Trophoblast cell (in vitro differentiated cells and primary cell): Measurements from ENCODE around the gene ARHGEF11.
"Not testable (repeated sequence)": the region's sequence is repeated elsewhere in the genome, so short reads cannot be mapped to it uniquely, and the experiment has no call there.

Experiments used
- DNase-seq, 2 donors: peaks; one replicate each; pipeline ENCODE4 v3.0.0-alpha.2; 2016
- H2AFZ ChIP-seq: 2 replicates; pipeline ENCODE4 v1.6.1; 2013; ENCODE audit warnings: low read length, moderate library complexity, mild to moderate bottlenecking; ENCODE audit not compliant: insufficient read depth, poor library complexity
- H2AK5ac ChIP-seq: 2 replicates; pipeline ENCODE4 v1.6.1; 2013; ENCODE audit warnings: mild to moderate bottlenecking, low read length
- H2BK120ac ChIP-seq: 2 replicates; pipeline ENCODE4 v1.6.1; 2013; ENCODE audit warnings: low read length, mild to moderate bottlenecking, moderate library complexity; ENCODE audit not compliant: insufficient read depth, poor library complexity
- H2BK12ac ChIP-seq: 2 replicates; pipeline ENCODE4 v1.6.1; 2013; ENCODE audit warnings: mild to moderate bottlenecking, low read length, moderate library complexity
- H2BK5ac ChIP-seq: 2 replicates; pipeline ENCODE4 v1.6.1; 2013; ENCODE audit warnings: low read length, low read depth, moderate library complexity, mild to moderate bottlenecking; ENCODE audit not compliant: poor library complexity
- H3K14ac ChIP-seq: 2 replicates; pipeline ENCODE4 v1.6.1; 2013; ENCODE audit warnings: mild to moderate bottlenecking, low read length
- H3K18ac ChIP-seq: 2 replicates; pipeline ENCODE4 v1.6.1; 2013; ENCODE audit warnings: mild to moderate bottlenecking, low read length
- H3K23ac ChIP-seq: 2 replicates; pipeline ENCODE4 v1.6.1; 2013; ENCODE audit warnings: low read length
- H3K27ac ChIP-seq: 2 replicates; pipeline ENCODE4 v1.5.1; 2013; ENCODE audit warnings: low read depth, mild to moderate bottlenecking, inconsistent platforms, low read length, moderate library complexity
- H3K27me3 ChIP-seq: 2 replicates; pipeline ENCODE4 v1.6.1; 2013; ENCODE audit warnings: inconsistent platforms, mild to moderate bottlenecking, low read length, moderate library complexity; ENCODE audit not compliant: insufficient read depth
- H3K36me3 ChIP-seq, 2 experiments: 1 replicate in 1 of 2; 2 replicates in 1 of 2; pipeline ENCODE4 v1.6.1; 2013; ENCODE audit warnings: low read length in 2 of 2, mild to moderate bottlenecking in 2 of 2, moderate library complexity in 1 of 2; ENCODE audit not compliant: insufficient read depth in 2 of 2, control insufficient read depth in 1 of 2
- H3K4ac ChIP-seq: 2 replicates; pipeline ENCODE4 v1.6.1; 2013; ENCODE audit warnings: low read depth, mild to moderate bottlenecking, low read length, moderate library complexity
- H3K4me1 ChIP-seq, 2 experiments: 1 replicate in 1 of 2; 2 replicates in 1 of 2; pipeline ENCODE4 v1.6.1; 2013; ENCODE audit warnings: low read length in 2 of 2, mild to moderate bottlenecking in 2 of 2, moderate library complexity in 1 of 2; ENCODE audit not compliant: insufficient read depth in 2 of 2, control insufficient read depth in 1 of 2
- H3K4me2 ChIP-seq: 2 replicates; pipeline ENCODE4 v1.6.1; 2013; ENCODE audit warnings: inconsistent platforms, mild to moderate bottlenecking, low read length, moderate library complexity
- H3K4me3 ChIP-seq: 2 replicates; pipeline ENCODE4 v1.5.1; 2013; ENCODE audit warnings: mild to moderate bottlenecking, low read depth, low read length, inconsistent platforms
- H3K79me1 ChIP-seq: one replicate; pipeline ENCODE4 v1.6.1; 2013; ENCODE audit warnings: low read length
- H3K79me2 ChIP-seq: 2 replicates; pipeline ENCODE4 v1.6.1; 2013; ENCODE audit warnings: low read length, mild to moderate bottlenecking; ENCODE audit not compliant: control insufficient read depth, insufficient read depth, poor library complexity
- H3K9ac ChIP-seq: 2 replicates; pipeline ENCODE4 v1.6.1; 2013; ENCODE audit warnings: mild to moderate bottlenecking, low read length
- H3K9me3 ChIP-seq: 2 replicates; pipeline ENCODE4 v1.6.1; 2013; ENCODE audit warnings: low read depth, mild to moderate bottlenecking, control low read depth, inconsistent platforms, low read length; ENCODE audit not compliant: insufficient read depth
- H4K12ac ChIP-seq: 2 replicates; pipeline ENCODE4 v1.6.1; 2013; ENCODE audit warnings: low read depth, mild to moderate bottlenecking, low read length, moderate library complexity
- H4K8ac ChIP-seq: 2 replicates; pipeline ENCODE4 v1.6.1; 2013; ENCODE audit warnings: low read depth, mild to moderate bottlenecking, low read length, moderate library complexity
- H4K91ac ChIP-seq: one replicate; pipeline ENCODE4 v1.6.1; 2013; ENCODE audit warnings: low read depth, mild to moderate bottlenecking, low read length, moderate library complexity
- WGBS: extraction: QIAGEN DNeasy Blood & Tissue Kit; methylation state at CpG from one replicate; pipeline ENCODE4 v1.1.7; 2013; ENCODE audit warnings: missing lambda C conversion rate; ENCODE audit not compliant: insufficient read length, insufficient coverage; ENCODE audit errors: extremely low coverage; 5-methylcytosine and 5-hydroxymethylcytosine counted together

Gene ARHGEF11

GRCh38 chr1:157056269-157056668, 10.7 kb upstream of the ARHGEF11 start:
- no peak overlapping the region for H3K9ac ChIP-seq
- no peak overlapping the region for H4K91ac ChIP-seq
- H3K23ac ChIP-seq, result no peak overlapping the region
- no peak overlapping the region for H3K4me3 ChIP-seq
- no peaks in the 10 kb centered on the region for H3K79me2 ChIP-seq
- H2BK12ac ChIP-seq, result no peak overlapping the region
- WGBS, result no CpG with 5 or more reads among the region's 1 CpG
- no peak overlapping the region for H3K14ac ChIP-seq
- no peak overlapping the region for H3K4me2 ChIP-seq
- H2BK5ac ChIP-seq, result no peak overlapping the region
- H3K4ac ChIP-seq, result no peak overlapping the region
- H3K4me1 ChIP-seq, result no peaks in the 10 kb centered on the region
- no peak for DNase-seq
- H3K9me3 ChIP-seq, result no peaks in the 10 kb centered on the region
- H2AK5ac ChIP-seq, result no peak overlapping the region
- no peak overlapping the region for H2AFZ ChIP-seq
- no peak overlapping the region for H2BK120ac ChIP-seq
- H4K12ac ChIP-seq, result no peak overlapping the region
- no peak overlapping the region for H3K18ac ChIP-seq
- no peaks in the 10 kb centered on the region for H3K36me3 ChIP-seq
- H4K8ac ChIP-seq, result no peak overlapping the region
- no peaks in the 10 kb centered on the region for H3K27me3 ChIP-seq
- H3K27ac ChIP-seq, result no peak overlapping the region
- no peaks in the 10 kb centered on the region for H3K79me1 ChIP-seq

GRCh38 chr1:157055729-157056128, 10.2 kb upstream of the ARHGEF11 start:
- H3K9ac ChIP-seq, H2BK12ac ChIP-seq, H3K9me3 ChIP-seq, H4K12ac ChIP-seq, H2AFZ ChIP-seq, H4K8ac ChIP-seq, H3K36me3 ChIP-seq, H2BK5ac ChIP-seq, H3K4me3 ChIP-seq, H2BK120ac ChIP-seq, H3K27me3 ChIP-seq, H3K4me2 ChIP-seq, H3K79me2 ChIP-seq, H4K91ac ChIP-seq, H3K4me1 ChIP-seq, H3K79me1 ChIP-seq, DNase-seq, H3K27ac ChIP-seq, H3K18ac ChIP-seq, H2AK5ac ChIP-seq, H3K4ac ChIP-seq, H3K14ac ChIP-seq, H3K23ac ChIP-seq: not testable (repeated sequence)
- no CpG with 5 or more reads among the region's 5 CpGs for WGBS

GRCh38 chr1:157050836-157051235, 5.3 kb upstream of the ARHGEF11 start:
- H3K23ac ChIP-seq, result no peak overlapping the region
- no peak overlapping the region for H2AFZ ChIP-seq
- H3K27me3 ChIP-seq, result no peaks in the 10 kb centered on the region
- H4K8ac ChIP-seq, result no peak overlapping the region
- H4K91ac ChIP-seq, result no peak overlapping the region
- no peak overlapping the region for H3K9ac ChIP-seq
- no peaks in the 10 kb centered on the region for H3K9me3 ChIP-seq
- WGBS, result no CpG with 5 or more reads among the region's 2 CpGs
- no peak overlapping the region for H2BK120ac ChIP-seq
- no peaks in the 10 kb centered on the region for H3K36me3 ChIP-seq
- no peak overlapping the region for H3K4me2 ChIP-seq
- no peak overlapping the region for H4K12ac ChIP-seq
- H3K79me2 ChIP-seq, result peaks cover 2% of the 10 kb centered on the region
- H2AK5ac ChIP-seq, result no peak overlapping the region
- no peaks in the 10 kb centered on the region for H3K4me1 ChIP-seq
- DNase-seq, result no peak
- no peak overlapping the region for H3K14ac ChIP-seq
- H3K79me1 ChIP-seq, result peaks cover 5% of the 10 kb centered on the region
- no peak overlapping the region for H3K4me3 ChIP-seq
- no peak overlapping the region for H3K27ac ChIP-seq
- H3K4ac ChIP-seq, result no peak overlapping the region
- no peak overlapping the region for H2BK12ac ChIP-seq
- no peak overlapping the region for H2BK5ac ChIP-seq
- no peak overlapping the region for H3K18ac ChIP-seq

GRCh38 chr1:157047062-157047410, 1.5 kb upstream of the ARHGEF11 start:
- Histone ChIP-seq H3K4me1 (peaks cover 11 to 14% of the 10 kb centered on the region in 2 experiments), H2AFZ (no peak overlapping the region), H3K18ac (no peak overlapping the region), H2BK120ac (no peak overlapping the region), H3K27me3 (no peaks in the 10 kb centered on the region), H2BK5ac (no peak overlapping the region), H4K8ac (no peak overlapping the region), H3K9me3 (no peaks in the 10 kb centered on the region), H3K4me2 (no peak overlapping the region), H2BK12ac (no peak overlapping the region), H4K91ac (no peak overlapping the region), H3K4ac (no peak overlapping the region), H3K27ac (no peak overlapping the region), H2AK5ac (no peak overlapping the region), H3K4me3 (no peak overlapping the region), H3K36me3 (no peaks in the 10 kb centered on the region), H3K14ac (no peak overlapping the region), H4K12ac (no peak overlapping the region), H3K9ac (no peak overlapping the region), H3K23ac (no peak overlapping the region), H3K79me1 (peaks cover 10% of the 10 kb centered on the region), H3K79me2 (peaks cover 12% of the 10 kb centered on the region)
- no CpG with 5 or more reads among the region's 2 CpGs for WGBS
- peak in 1 of 2 donors; percentile 11 for DNase-seq
